Muscle layer of colon (tissue), 2 donors: ENCODE measurements around the gene MYOT.
"Not testable (repeated sequence)": the region's sequence is repeated elsewhere in the genome, so short reads cannot be mapped to it uniquely, and the experiment has no call there.

ENCODE experiments used
- H3K27ac ChIP-seq: one replicate; pipeline ENCODE4 v1.7.0; 2013; ENCODE audit warnings: low read depth, mild to moderate bottlenecking, low read length, moderate library complexity
- H3K27me3 ChIP-seq, 2 donors: one replicate each; pipeline ENCODE4 v1.7.0; 2013; ENCODE audit warnings: low read length in 2 of 2, mild to moderate bottlenecking in 2 of 2; ENCODE audit not compliant: insufficient read depth in 2 of 2, control insufficient read depth in 1 of 2
- H3K36me3 ChIP-seq: one replicate; pipeline ENCODE4 v1.7.0; 2013; ENCODE audit warnings: mild to moderate bottlenecking, low read length; ENCODE audit not compliant: insufficient read depth
- H3K4me1 ChIP-seq: one replicate; pipeline ENCODE4 v1.7.0; 2013; ENCODE audit warnings: mild to moderate bottlenecking, low read length; ENCODE audit not compliant: insufficient read depth
- H3K4me3 ChIP-seq, 2 donors: one replicate each; pipeline ENCODE4 v1.7.0; 2013; ENCODE audit warnings: low read length in 2 of 2, low read depth in 1 of 2, mild to moderate bottlenecking in 1 of 2, moderate library complexity in 1 of 2
- H3K9ac ChIP-seq: one replicate; pipeline ENCODE4 v1.7.0; 2013; ENCODE audit warnings: low read length
- H3K9me3 ChIP-seq: one replicate; pipeline ENCODE4 v1.7.0; 2013; ENCODE audit warnings: mild to moderate bottlenecking, low read length
- donor health status: abdominal sarcoma.
- donor health status: Adenocarcinoma of cecum.

The MYOT gene

GRCh38 chr5:137834498-137835049 is 33.1 kb upstream of the MYOT start:
- Histone ChIP-seq H3K27ac (no peak overlapping the region), H3K4me1 (peaks cover 10% of the 10 kb centered on the region), H3K9ac (no peak overlapping the region), H3K9me3 (no peaks in the 10 kb centered on the region), H3K4me3 (no peak overlapping the region), H3K36me3 (no peaks in the 10 kb centered on the region), H3K27me3 (no peaks in the 10 kb centered on the region)

GRCh38 chr5:137836298-137836697 is 31.4 kb upstream of the MYOT start:
- Histone ChIP-seq H3K4me3 (no peak overlapping the region), H3K27me3 (no peaks in the 10 kb centered on the region), H3K27ac (no peak overlapping the region), H3K9ac (no peak overlapping the region), H3K9me3 (no peaks in the 10 kb centered on the region), H3K4me1 (peaks cover 10% of the 10 kb centered on the region), H3K36me3 (no peaks in the 10 kb centered on the region)

- H3K9ac ChIP-seq = no peak overlapping the region
- no peak overlapping the region for H3K4me3 ChIP-seq
- H3K27ac ChIP-seq = no peak overlapping the region
- H3K36me3 ChIP-seq = no peaks in the 10 kb centered on the region
- H3K27me3 ChIP-seq = no peaks in the 10 kb centered on the region
- H3K4me1 ChIP-seq = peaks cover 10% of the 10 kb centered on the region
- no peaks in the 10 kb centered on the region for H3K9me3 ChIP-seq
These were observed 30.7 kb upstream of the MYOT start for GRCh38 chr5:137836997-137837396.

GRCh38 chr5:137837491-137838394 is 29.9 kb upstream of the MYOT start:
- no peaks in the 10 kb centered on the region for H3K27me3 ChIP-seq
- H3K9me3 ChIP-seq = no peaks in the 10 kb centered on the region
- no peak overlapping the region for H3K9ac ChIP-seq
- H3K27ac ChIP-seq = no peak overlapping the region
- H3K4me1 ChIP-seq = peaks cover 10% of the 10 kb centered on the region
- H3K4me3 ChIP-seq = no peak overlapping the region
- no peaks in the 10 kb centered on the region for H3K36me3 ChIP-seq

- no peak overlapping the region for H3K27ac ChIP-seq
- no peak overlapping the region for H3K4me3 ChIP-seq
- H3K4me1 ChIP-seq = peaks cover 10% of the 10 kb centered on the region
- no peaks in the 10 kb centered on the region for H3K27me3 ChIP-seq
- no peaks in the 10 kb centered on the region for H3K36me3 ChIP-seq
- H3K9ac ChIP-seq = no peak overlapping the region
- H3K9me3 ChIP-seq = no peaks in the 10 kb centered on the region
These were observed 28.7 kb upstream of the MYOT start for GRCh38 chr5:137838976-137839375.

GRCh38 chr5:137842296-137842695 is 25.4 kb upstream of the MYOT start:
- Histone ChIP-seq H3K9ac (no peak overlapping the region), H3K27me3 (no peaks in the 10 kb centered on the region), H3K9me3 (no peaks in the 10 kb centered on the region), H3K4me3 (no peak overlapping the region), H3K36me3 (no peaks in the 10 kb centered on the region), H3K4me1 (no peaks in the 10 kb centered on the region), H3K27ac (no peak overlapping the region)

- Histone ChIP-seq H3K9ac (no peak overlapping the region), H3K36me3 (no peaks in the 10 kb centered on the region), H3K9me3 (no peaks in the 10 kb centered on the region), H3K4me1 (no peaks in the 10 kb centered on the region), H3K4me3 (no peak overlapping the region), H3K27ac (no peak overlapping the region), H3K27me3 (no peaks in the 10 kb centered on the region)
These were observed 23.9 kb upstream of the MYOT start for GRCh38 chr5:137843676-137844299.

- Histone ChIP-seq H3K4me3 (no peak overlapping the region), H3K9me3 (no peaks in the 10 kb centered on the region), H3K4me1 (no peaks in the 10 kb centered on the region), H3K9ac (no peak overlapping the region), H3K27ac (no peak overlapping the region), H3K27me3 (no peaks in the 10 kb centered on the region), H3K36me3 (no peaks in the 10 kb centered on the region)
These were observed 22.2 kb upstream of the MYOT start for GRCh38 chr5:137845472-137845871.

- H3K9me3 ChIP-seq = no peaks in the 10 kb centered on the region
- H3K4me1 ChIP-seq = no peaks in the 10 kb centered on the region
- H3K9ac ChIP-seq = no peak overlapping the region
- H3K36me3 ChIP-seq = no peaks in the 10 kb centered on the region
- H3K27me3 ChIP-seq = no peaks in the 10 kb centered on the region
- H3K4me3 ChIP-seq = no peak overlapping the region
- no peak overlapping the region for H3K27ac ChIP-seq
These were observed 20.0 kb upstream of the MYOT start for GRCh38 chr5:137847687-137848086.

GRCh38 chr5:137853165-137853564 is 14.5 kb upstream of the MYOT start:
- H3K9ac ChIP-seq, H3K36me3 ChIP-seq, H3K4me3 ChIP-seq, H3K4me1 ChIP-seq, H3K27me3 ChIP-seq, H3K27ac ChIP-seq, H3K9me3 ChIP-seq: not testable (repeated sequence)

- no peaks in the 10 kb centered on the region for H3K9me3 ChIP-seq
- H3K4me3 ChIP-seq = no peak overlapping the region
- no peak overlapping the region for H3K27ac ChIP-seq
- no peaks in the 10 kb centered on the region for H3K36me3 ChIP-seq
- H3K9ac ChIP-seq = no peak overlapping the region
- H3K27me3 ChIP-seq = no peaks in the 10 kb centered on the region
- no peaks in the 10 kb centered on the region for H3K4me1 ChIP-seq
These were observed 11.5 kb upstream of the MYOT start for GRCh38 chr5:137856201-137856600.
